MM.1S (cell line): ENCODE measurements around the gene TBX1.
A peak's percentile ranks its signal among the peaks of the same experiment; 100 is the strongest.

Source experiments
- DNase-seq: peaks from one replicate; pipeline ENCODE4 v3.0.0-alpha.2; 2015
- H2AFZ ChIP-seq: fragments of 300-600 bp; sonication (generic); 2 replicates; pipeline ENCODE4 v1.6.0; 2016; ENCODE audit warnings: antibody characterized with exemption, low read length
- H3F3A ChIP-seq: fragments of 300-600 bp; sonication (generic); 2 replicates; pipeline ENCODE4 v1.6.1; 2016; ENCODE audit warnings: mild to moderate bottlenecking, antibody characterized with exemption, low read length, moderate library complexity, mixed read lengths; ENCODE audit not compliant: insufficient read depth
- H3K27ac ChIP-seq: fragments of 300-600 bp; sonication (generic); 2 replicates; pipeline ENCODE4 v1.5.1; 2016; ENCODE audit warnings: mild to moderate bottlenecking, low read length
- H3K27me3 ChIP-seq: fragments of 300-600 bp; sonication (generic); replicated peaks from 2 replicates; pipeline ENCODE4 v1.6.0; 2016; ENCODE audit warnings: low read length; ENCODE audit not compliant: insufficient read depth
- H3K36me3 ChIP-seq: fragments of 300-600 bp; sonication (generic); replicated peaks from 2 replicates; pipeline ENCODE4 v1.6.1; 2016; ENCODE audit warnings: mild to moderate bottlenecking, low read length, mixed read lengths; ENCODE audit not compliant: insufficient read depth
- H3K4me1 ChIP-seq: fragments of 300-600 bp; sonication (generic); 2 replicates; pipeline ENCODE4 v1.6.1; 2016; ENCODE audit warnings: low read length, mixed read lengths
- H3K4me2 ChIP-seq: fragments of 300-600 bp; sonication (generic); 2 replicates; pipeline ENCODE4 v1.6.0; 2016; ENCODE audit warnings: low read depth, low read length
- H3K4me3 ChIP-seq: fragments of 300-600 bp; sonication (generic); 2 replicates; pipeline ENCODE4 v1.5.1; 2016; ENCODE audit warnings: low read length, mixed read lengths
- H3K79me2 ChIP-seq: fragments of 300-600 bp; sonication (generic); 2 replicates; pipeline ENCODE4 v1.6.1; 2016; ENCODE audit warnings: mixed run types, low read length, mixed read lengths
- H3K9ac ChIP-seq: fragments of 300-600 bp; sonication (generic); 2 replicates; pipeline ENCODE4 v1.6.1; 2016; ENCODE audit warnings: low read length, mixed read lengths
- H3K9me2 ChIP-seq: fragments of 300-600 bp; sonication (generic); replicated peaks from 2 replicates; pipeline ENCODE4 v1.6.1; 2016; ENCODE audit warnings: mild to moderate bottlenecking, low read length, mixed read lengths; ENCODE audit not compliant: insufficient read depth
- H3K9me3 ChIP-seq: fragments of 300-600 bp; sonication (generic); replicated peaks from 2 replicates; pipeline ENCODE4 v1.6.1; 2016; ENCODE audit warnings: mild to moderate bottlenecking, low read length, mixed read lengths; ENCODE audit not compliant: insufficient read depth
- H4K20me1 ChIP-seq: fragments of 300-600 bp; sonication (generic); 2 replicates; pipeline ENCODE4 v1.6.1; 2016; ENCODE audit warnings: mild to moderate bottlenecking, low read length, moderate library complexity, mixed read lengths; ENCODE audit not compliant: insufficient read depth
- EZH2 ChIP-seq: fragments of 300-600 bp; sonication (generic); optimal IDR thresholded peaks from 2 replicates; pipeline ENCODE3; 2017; ENCODE audit warnings: low read depth, mild to moderate bottlenecking, antibody characterized with exemption, low read length, mixed read lengths
- EZH2phosphoT487 ChIP-seq: fragments of 300-600 bp; sonication (generic); IDR thresholded peaks from 2 replicates; pipeline ENCODE4 v1.6.1; 2018; ENCODE audit warnings: antibody characterized with exemption, low read length
- TF ChIP-seq, protein P1 (sequence below): fragments of 300-600 bp; sonication (generic); IDR thresholded peaks from 2 replicates; pipeline ENCODE4 v1.5.1; 2016; ENCODE audit warnings: antibody characterized with exemption, low read length, mixed read lengths

The TBX1 gene

DNA sequence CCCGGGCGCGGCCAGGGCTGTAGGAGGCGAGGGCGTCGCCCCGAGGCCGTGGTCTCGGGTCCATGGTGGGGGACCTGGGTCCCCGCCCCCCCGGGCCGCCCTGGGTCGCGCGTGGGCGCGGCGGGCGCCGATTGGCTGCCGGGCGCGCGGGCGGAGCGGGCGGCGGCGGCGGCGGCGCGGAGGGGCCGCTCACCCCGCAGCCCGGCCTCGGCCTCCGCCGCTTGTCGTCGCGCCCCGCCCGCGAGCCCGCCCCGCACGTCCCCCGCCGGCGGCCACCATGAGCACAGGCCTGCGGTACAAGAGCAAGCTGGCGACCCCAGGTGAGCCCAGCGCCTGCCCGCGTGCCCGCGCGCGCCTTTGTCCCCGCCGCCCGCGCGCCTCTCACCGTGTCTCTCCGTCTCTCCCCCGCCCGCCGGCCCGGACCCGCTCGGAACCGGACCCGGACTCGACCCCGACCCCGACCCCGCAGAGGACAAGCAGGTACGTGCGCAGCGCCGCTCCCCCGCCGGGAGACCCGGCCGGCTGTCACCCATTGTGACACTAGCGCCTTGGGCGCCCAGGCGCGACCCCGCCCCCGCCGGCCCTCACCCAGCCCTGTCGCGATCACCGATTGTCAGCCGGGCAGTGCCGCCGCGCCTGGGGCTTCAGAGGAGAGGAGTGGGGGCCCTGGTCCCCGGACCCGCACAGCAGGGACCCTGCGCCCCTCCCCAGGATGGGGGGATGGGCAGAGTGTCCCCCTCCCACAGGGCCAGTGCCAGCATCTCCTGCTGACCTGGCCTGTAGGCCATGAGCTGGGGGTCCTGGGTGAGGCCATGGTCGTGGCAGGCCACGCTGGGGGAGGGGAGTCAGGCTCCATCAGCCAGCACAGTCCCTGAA lies 46.0 kb upstream of the TBX1 start, which contains the start of gene SEPTIN5:
Gene SEPTIN5, plus strand, starts transcription at position 192 of the 876 bp plus-strand sequence. Its CDS starts 86 bp downstream, at position 278.
- Histone ChIP-seq H2AFZ (no peak within 1 kb of the TSS), H3K27me3 (peaks cover 81% of the 10 kb centered on the region), H3K4me2 (no peak within 1 kb of the TSS), H3K9me2 (no peaks in the 10 kb centered on the region), H3K27ac (no peak within 1 kb of the TSS), H3K4me1 (no peaks in the 10 kb centered on the region), H3K9me3 (no peaks in the 10 kb centered on the region), H3K4me3 (no peak within 1 kb of the TSS), H3K9ac (no peak within 1 kb of the TSS), H4K20me1 (no peaks in the 10 kb centered on the region), H3K79me2 (no peaks in the 10 kb centered on the region), H3F3A (no peaks in the 10 kb centered on the region), H3K36me3 (no peaks in the 10 kb centered on the region)
- peak; percentile 53 for TF ChIP-seq EZH2
- TF ChIP-seq, protein P1, sequence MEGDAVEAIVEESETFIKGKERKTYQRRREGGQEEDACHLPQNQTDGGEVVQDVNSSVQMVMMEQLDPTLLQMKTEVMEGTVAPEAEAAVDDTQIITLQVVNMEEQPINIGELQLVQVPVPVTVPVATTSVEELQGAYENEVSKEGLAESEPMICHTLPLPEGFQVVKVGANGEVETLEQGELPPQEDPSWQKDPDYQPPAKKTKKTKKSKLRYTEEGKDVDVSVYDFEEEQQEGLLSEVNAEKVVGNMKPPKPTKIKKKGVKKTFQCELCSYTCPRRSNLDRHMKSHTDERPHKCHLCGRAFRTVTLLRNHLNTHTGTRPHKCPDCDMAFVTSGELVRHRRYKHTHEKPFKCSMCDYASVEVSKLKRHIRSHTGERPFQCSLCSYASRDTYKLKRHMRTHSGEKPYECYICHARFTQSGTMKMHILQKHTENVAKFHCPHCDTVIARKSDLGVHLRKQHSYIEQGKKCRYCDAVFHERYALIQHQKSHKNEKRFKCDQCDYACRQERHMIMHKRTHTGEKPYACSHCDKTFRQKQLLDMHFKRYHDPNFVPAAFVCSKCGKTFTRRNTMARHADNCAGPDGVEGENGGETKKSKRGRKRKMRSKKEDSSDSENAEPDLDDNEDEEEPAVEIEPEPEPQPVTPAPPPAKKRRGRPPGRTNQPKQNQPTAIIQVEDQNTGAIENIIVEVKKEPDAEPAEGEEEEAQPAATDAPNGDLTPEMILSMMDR: no peak
- no peak for DNase-seq

DNA sequence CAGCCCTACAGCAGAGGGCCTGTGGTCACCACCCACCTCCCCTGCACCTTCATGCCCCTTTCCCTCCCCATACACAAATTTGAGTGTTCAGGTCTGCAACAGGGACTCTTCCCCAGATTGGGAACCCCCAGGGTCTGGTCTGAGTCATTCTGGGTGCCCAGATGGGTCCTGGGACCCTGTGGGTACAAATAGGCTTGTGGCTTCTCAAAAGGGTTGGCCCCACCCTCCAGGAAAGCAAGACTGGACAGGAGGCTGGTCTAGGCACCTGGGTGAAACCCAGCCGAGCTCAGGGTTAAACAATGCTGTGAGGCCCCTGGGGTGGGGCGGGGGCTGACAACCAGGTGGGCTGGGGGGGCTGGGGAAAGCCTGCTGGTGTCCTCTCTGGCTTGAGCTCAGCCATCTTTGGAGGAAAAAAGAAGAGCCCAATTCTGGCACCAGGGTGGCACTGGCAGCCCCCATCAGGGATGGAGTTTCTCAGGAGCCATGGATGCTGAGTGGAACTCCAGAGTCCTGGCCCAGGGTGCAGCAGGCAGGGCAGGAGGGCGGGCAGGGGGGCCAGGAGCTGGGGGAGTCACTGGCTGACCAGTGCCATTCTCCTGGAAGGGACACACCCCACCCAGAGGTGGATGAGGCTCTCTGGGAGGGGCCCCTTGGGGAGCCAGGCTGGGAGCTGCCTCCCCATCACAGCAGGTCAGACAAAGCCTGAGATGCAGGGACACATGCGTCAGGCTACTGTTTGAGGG lies 45.2 kb upstream of the TBX1 start:
- peaks cover 81% of the 10 kb centered on the region for H3K27me3 ChIP-seq
- H3K9me2 ChIP-seq: no peaks in the 10 kb centered on the region
- H3K4me3 ChIP-seq: no peak overlapping the region
- H3K36me3 ChIP-seq: no peaks in the 10 kb centered on the region
- no peaks in the 10 kb centered on the region for H3F3A ChIP-seq
- H3K4me1 ChIP-seq: no peaks in the 10 kb centered on the region
- H2AFZ ChIP-seq: no peak overlapping the region
- no peaks in the 10 kb centered on the region for H3K9me3 ChIP-seq
- no peak overlapping the region for H3K4me2 ChIP-seq
- H3K9ac ChIP-seq: no peak overlapping the region
- TF ChIP-seq, protein P1: no peak
- no peak for TF ChIP-seq EZH2
- no peak for TF ChIP-seq EZH2phosphoT487
- DNase-seq: no peak
- H3K79me2 ChIP-seq: no peaks in the 10 kb centered on the region
- H3K27ac ChIP-seq: no peak overlapping the region
- no peaks in the 10 kb centered on the region for H4K20me1 ChIP-seq

DNA sequence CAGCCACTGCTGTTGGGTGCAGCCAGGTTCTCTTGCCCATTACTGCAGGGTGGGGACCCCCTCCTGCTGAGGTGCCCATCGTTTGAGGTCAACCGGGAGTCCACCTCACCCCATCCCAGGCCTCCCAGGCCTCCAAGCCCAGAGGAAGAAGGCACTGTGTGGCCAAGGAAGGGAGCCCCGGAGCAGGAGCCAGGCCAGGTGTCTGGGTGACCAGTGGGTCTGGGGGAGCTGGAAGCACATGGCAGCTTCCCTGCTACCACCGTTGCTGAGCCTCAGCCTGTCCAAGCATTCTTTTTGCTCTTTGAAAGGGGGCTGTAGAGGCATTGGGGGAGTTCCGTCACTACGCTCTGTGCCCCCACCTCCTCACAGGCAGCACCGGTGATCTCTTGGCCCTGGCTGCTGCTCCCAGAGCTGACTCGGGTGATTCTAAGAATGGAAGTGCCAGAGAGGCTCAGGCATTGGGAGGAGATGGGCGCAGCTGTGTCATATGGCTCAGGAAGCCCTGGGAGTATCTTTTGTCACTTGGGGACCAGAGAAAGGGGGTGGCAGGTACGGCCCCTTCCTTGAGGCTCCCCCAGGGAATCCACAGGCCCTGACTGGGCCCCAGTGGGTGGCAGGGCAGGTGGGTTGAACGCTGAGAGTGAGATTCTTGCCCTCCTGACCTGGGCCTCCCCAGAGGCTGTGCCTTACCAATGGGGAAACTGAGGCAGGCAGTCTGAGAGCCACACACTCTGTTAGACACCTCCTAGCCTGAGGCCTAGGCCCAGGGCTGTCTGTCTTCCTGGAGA lies 44.3 kb upstream of the TBX1 start:
- no peaks in the 10 kb centered on the region for H4K20me1 ChIP-seq
- peaks cover 81% of the 10 kb centered on the region for H3K27me3 ChIP-seq
- H2AFZ ChIP-seq: no peak overlapping the region
- no peaks in the 10 kb centered on the region for H3F3A ChIP-seq
- TF ChIP-seq, protein P1: no peak
- TF ChIP-seq EZH2phosphoT487: no peak
- TF ChIP-seq EZH2: no peak
- H3K27ac ChIP-seq: no peak overlapping the region
- DNase-seq: no peak
- H3K4me1 ChIP-seq: no peaks in the 10 kb centered on the region
- H3K9ac ChIP-seq: no peak overlapping the region
- no peaks in the 10 kb centered on the region for H3K36me3 ChIP-seq
- H3K4me2 ChIP-seq: no peak overlapping the region
- no peak overlapping the region for H3K4me3 ChIP-seq
- H3K9me3 ChIP-seq: no peaks in the 10 kb centered on the region
- H3K9me2 ChIP-seq: no peaks in the 10 kb centered on the region
- H3K79me2 ChIP-seq: no peaks in the 10 kb centered on the region
